Thymus (tissue), 11 donors: ENCODE measurements around the gene XRCC4. TPM values are rescaled to one million over a fixed set of nuclear protein-coding genes. Genes with fewer than 3 reads are reported as not detected.

Experiments
- DNase-seq, 9 donors: peaks; one replicate each; pipeline ENCODE4 v3.0.0-alpha.2; 2013; ENCODE audit warnings: low spot score in 9 of 9, low read depth in 6 of 9, missing footprints in 1 of 9
- H3K27ac ChIP-seq, 2 donors: one replicate each; pipeline ENCODE4 v1.5.1; 2013; ENCODE audit warnings: control low read depth in 1 of 2, low read depth in 1 of 2, low read length in 1 of 2, mild to moderate bottlenecking in 1 of 2, moderate library complexity in 1 of 2
- H3K27me3 ChIP-seq, 2 donors: one replicate each; pipeline ENCODE4 v1.5.1; 2013; ENCODE audit warnings: low read length in 1 of 2; ENCODE audit not compliant: control insufficient read depth in 2 of 2, insufficient read depth in 1 of 2
- H3K36me3 ChIP-seq, 2 donors: one replicate each; pipeline ENCODE4 v1.5.1; 2013; ENCODE audit warnings: low read length in 1 of 2, mild to moderate bottlenecking in 1 of 2, moderate library complexity in 1 of 2; ENCODE audit not compliant: control insufficient read depth in 2 of 2, insufficient read depth in 2 of 2
- H3K4me1 ChIP-seq, 2 donors: one replicate each; pipeline ENCODE4 v1.5.1; 2013; ENCODE audit warnings: low read length in 2 of 2; ENCODE audit not compliant: control insufficient read depth in 2 of 2, insufficient read depth in 2 of 2
- H3K4me3 ChIP-seq, 2 donors: one replicate each; pipeline ENCODE4 v1.5.1; 2013; ENCODE audit warnings: low read length in 2 of 2, control low read depth in 1 of 2, mild to moderate bottlenecking in 1 of 2
- H3K9me3 ChIP-seq, 2 donors: one replicate each; pipeline ENCODE4 v1.5.1; 2013; ENCODE audit warnings: low read length in 1 of 2, mild to moderate bottlenecking in 1 of 2; ENCODE audit not compliant: control insufficient read depth in 2 of 2, insufficient read depth in 1 of 2
- WGBS: extraction: QIAGEN DNeasy Blood & Tissue Kit; methylation state at CpG from one replicate; pipeline ENCODE4 v1.1.7; 2013; 5-methylcytosine and 5-hydroxymethylcytosine counted together
- polyA plus RNA-seq: library from polyadenylated mRNA; stranded (reverse); fragments of 200-250 nt; gene quantifications from one replicate; pipeline ENCODE4 v1.2.3, GENCODE V29; 2013
- total RNA-seq: library from RNA; stranded (reverse); fragments of 120-200 nt; gene quantifications from one replicate; pipeline ENCODE4 v1.2.4, GENCODE V29; 2013
- donor health status: healthy.

Gene XRCC4
- total and polyA plus RNA-seq, 2 donors, result 12.5 to 21.3 TPM

DNA sequence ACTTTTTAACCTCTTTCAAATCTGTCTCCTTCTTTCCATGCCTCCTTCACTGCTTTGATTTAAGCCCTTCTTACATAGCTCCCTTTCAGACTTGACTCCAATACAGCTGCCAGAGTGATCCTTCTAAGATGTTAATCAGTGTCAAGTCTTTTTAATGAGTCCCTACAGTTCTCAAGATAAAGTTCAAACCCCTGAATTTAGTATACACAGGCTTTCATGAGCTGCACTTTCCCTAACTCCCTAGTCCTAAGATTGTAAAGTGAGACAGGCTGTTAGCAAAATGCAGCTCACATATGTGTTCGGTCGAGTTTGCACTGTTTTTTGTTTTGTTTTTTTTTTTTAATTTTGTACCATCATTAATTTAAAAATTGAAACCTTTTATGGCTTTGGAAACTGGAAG is 203.8 kb downstream of the XRCC4 start:
- H3K4me1 ChIP-seq, result no peaks in the 10 kb centered on the region
- no peaks in the 10 kb centered on the region for H3K9me3 ChIP-seq
- H3K27ac ChIP-seq, result no peak overlapping the region
- WGBS, result 99% methylated on average over 2 of the region's 2 CpGs
- H3K36me3 ChIP-seq, result no peaks in the 10 kb centered on the region
- DNase-seq, result no peak
- H3K4me3 ChIP-seq, result no peak overlapping the region
- H3K27me3 ChIP-seq, result no peaks in the 10 kb centered on the region

DNA sequence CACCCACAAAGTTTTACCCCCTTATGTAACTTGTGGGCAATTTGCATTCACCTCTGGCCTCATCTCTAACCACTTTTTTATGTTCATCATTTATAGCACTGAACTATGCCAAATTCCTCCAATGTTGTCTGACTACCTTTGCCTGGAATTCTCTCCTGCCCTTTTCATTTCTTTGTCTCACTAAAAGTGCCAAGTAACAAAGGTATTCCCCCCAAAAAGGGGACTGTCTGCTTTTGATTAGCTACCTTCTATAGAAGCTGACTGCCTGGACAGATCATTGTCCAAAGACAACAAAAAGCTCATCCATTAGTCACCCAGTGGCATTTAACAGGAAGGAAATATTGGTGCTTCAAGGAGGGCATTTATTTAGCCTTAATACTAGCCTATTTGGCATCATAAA is 204.3 kb downstream of the XRCC4 start:
- H3K27ac ChIP-seq, result no peak overlapping the region
- H3K27me3 ChIP-seq, result no peaks in the 10 kb centered on the region
- no peaks in the 10 kb centered on the region for H3K9me3 ChIP-seq
- H3K4me3 ChIP-seq, result no peak overlapping the region
- no peak for DNase-seq
- no peaks in the 10 kb centered on the region for H3K4me1 ChIP-seq
- H3K36me3 ChIP-seq, result no peaks in the 10 kb centered on the region

DNA sequence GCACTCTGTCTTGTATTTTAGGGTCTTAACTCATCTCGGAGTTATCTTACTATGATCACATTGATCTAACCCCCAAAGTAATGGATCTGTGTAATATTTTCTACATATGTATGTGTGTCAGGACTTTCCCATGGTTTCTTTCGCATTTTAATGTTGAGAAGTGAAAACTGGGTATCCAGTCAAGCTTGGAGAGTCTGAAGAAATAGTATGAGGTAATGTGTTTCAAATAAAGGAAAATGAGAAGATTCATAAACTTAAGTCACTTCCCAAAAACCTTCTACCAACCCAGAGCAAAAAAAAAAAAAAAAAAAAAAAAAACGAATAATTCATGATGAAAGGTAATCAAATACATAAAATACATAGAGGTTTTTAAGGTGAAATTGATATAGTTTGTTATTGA is 206.4 kb downstream of the XRCC4 start:
- no peaks in the 10 kb centered on the region for H3K27me3 ChIP-seq
- no peak for DNase-seq
- no peaks in the 10 kb centered on the region for H3K9me3 ChIP-seq
- H3K36me3 ChIP-seq, result no peaks in the 10 kb centered on the region
- H3K4me3 ChIP-seq, result no peak overlapping the region
- H3K27ac ChIP-seq, result no peak overlapping the region
- no peaks in the 10 kb centered on the region for H3K4me1 ChIP-seq
- 98% methylated on average over 3 of the region's 3 CpGs for WGBS

DNA sequence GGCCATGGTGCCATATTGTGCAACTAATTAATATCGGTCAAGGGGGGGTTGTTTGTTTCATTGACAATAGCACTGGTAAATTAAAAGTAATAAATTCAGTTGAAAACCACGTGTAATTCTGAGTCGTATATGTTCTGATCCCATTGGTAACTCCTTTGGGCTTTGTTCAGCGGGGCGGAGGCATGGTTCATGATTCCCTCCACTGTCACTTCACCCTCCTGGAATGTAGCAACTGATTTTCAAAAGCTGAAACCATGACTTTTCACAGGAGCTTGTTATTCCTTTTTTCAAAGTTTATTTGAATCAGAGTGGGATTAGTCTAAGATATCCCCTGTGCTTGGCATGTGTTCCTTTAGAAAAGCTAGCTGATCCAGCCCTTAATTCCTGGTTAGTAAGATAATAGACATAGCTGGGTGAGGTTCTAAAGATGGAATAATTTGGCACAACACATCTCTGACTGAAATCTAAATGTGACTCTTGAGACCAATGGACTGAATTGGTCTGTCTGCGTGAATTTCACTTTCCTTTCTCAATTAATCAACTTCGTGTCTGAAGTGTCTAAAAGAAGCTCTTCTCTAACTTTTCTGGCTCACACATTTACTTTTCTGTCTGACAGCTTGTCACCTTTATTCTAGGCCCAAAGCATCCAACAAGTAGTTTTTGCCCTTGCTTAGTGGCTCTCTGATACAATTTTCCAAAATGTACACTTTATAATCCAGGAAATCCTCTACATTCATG is 208.5 kb downstream of the XRCC4 start:
- no peaks in the 10 kb centered on the region for H3K36me3 ChIP-seq
- H3K9me3 ChIP-seq, result no peaks in the 10 kb centered on the region
- no peak for DNase-seq
- H3K27ac ChIP-seq, result no peak overlapping the region
- H3K27me3 ChIP-seq, result no peaks in the 10 kb centered on the region
- 98% methylated on average over 7 of the region's 7 CpGs for WGBS
- H3K4me3 ChIP-seq, result no peak overlapping the region
- H3K4me1 ChIP-seq, result no peaks in the 10 kb centered on the region

DNA sequence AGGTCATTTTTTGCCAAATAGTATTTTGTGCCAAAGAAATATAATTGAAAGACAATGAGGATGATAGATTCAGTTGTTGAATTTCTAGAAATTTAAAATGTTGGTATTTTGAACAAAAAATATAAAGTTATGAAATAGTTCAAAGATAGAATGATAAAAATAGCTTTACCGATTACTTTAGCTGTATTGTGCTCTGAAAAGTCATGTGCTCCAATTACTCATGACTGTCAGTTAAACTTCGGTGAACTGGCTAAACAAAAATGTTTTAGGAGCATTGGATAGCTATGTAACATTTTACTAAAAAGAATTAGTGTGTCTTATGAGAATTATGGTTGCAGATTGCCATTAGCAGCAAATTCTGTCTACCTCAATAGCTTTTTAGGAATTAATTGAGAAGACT is 216.9 kb downstream of the XRCC4 start:
- Histone ChIP-seq H3K4me1 (no peaks in the 10 kb centered on the region), H3K27me3 (no peaks in the 10 kb centered on the region), H3K36me3 (no peaks in the 10 kb centered on the region), H3K9me3 (no peaks in the 10 kb centered on the region), H3K4me3 (no peak overlapping the region), H3K27ac (no peak overlapping the region)
- no peak for DNase-seq
- WGBS, result 96% methylated on average over 2 of the region's 2 CpGs

DNA sequence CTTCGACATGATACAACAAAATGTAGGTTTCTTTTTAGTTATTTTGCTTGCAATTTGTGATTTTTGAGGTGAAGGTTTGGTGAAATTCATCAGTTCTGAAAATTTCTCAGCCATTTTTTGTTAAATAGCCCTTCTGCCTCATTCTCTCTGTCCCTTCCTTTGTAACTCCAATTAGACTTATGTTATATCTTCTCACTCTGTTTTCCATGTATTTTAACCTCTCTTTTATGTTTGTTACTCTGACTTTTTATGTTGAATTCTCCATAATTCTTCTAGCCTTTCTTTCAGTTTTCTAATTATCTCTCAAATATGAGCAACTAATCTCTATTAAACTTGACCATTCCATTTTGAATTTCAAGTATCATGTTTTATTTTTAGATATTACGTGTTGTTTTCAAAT is 222.0 kb downstream of the XRCC4 start:
- Histone ChIP-seq H3K36me3 (no peaks in the 10 kb centered on the region), H3K27ac (no peak overlapping the region), H3K4me3 (no peak overlapping the region), H3K4me1 (no peaks in the 10 kb centered on the region), H3K27me3 (no peaks in the 10 kb centered on the region), H3K9me3 (peaks cover 0 to 6% of the 10 kb centered on the region in 2 donors)
- DNase-seq, result no peak
- WGBS, result 99% methylated on average over 2 of the region's 2 CpGs

DNA sequence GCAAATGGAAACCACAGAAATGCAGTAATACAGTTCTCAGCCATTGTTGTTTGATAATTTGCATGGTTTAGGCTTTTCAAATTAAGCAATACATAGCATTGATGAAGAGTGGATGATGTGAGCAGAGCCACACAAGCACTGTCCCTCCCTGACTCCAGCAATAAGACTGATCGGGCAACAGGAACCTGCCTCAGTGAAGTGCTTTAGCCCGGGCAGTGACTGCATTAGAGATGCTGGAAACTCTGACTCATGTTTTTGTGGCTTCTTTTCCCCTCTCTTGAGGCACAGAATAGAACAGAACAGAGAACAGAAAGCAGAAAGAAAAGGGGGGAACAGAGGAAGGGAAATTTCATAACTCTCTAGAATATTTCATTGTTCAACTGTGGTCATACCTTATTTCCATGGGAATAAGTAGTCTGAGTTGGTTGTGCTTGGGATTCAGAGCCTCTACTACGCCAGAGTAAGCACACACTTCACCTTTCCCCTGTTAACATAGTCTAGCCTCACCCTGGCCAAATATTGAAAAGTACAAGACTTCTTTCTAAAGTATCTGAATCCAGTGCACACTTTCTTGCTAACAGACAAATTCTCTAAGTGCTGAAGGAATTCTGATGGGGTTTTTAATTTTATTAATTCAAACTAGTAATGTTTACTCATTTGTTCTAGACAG is 229.4 kb downstream of the XRCC4 start:
- Histone ChIP-seq H3K4me3 (no peak overlapping the region), H3K4me1 (no peaks in the 10 kb centered on the region), H3K9me3 (peaks cover 0 to 6% of the 10 kb centered on the region in 2 donors), H3K27me3 (no peaks in the 10 kb centered on the region), H3K36me3 (no peaks in the 10 kb centered on the region), H3K27ac (no peak overlapping the region)
- 57% methylated on average over 3 of the region's 3 CpGs for WGBS
- DNase-seq, result peak in 1 of 9 donors; percentile 30

DNA sequence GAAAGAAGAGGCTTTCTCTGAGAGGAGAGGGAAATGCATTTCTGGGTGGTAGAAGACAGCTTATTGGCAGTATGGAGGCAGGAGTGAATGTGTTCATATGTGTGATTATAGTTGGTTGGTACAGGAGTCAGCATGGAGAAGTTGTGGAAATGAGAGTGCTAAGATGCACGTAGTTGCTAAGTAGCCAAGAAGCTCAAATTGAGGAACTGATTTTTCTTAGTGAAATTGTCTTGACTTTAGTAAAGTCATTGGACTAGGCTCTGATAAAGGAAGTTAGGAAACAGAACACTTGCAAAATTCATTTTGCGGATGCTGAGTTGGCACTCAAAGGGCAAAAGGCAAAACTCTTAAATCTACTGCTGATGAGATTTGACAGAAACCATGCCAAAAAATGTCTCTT is 235.3 kb downstream of the XRCC4 start:
- Histone ChIP-seq H3K4me1 (no peaks in the 10 kb centered on the region), H3K9me3 (no peaks in the 10 kb centered on the region), H3K4me3 (no peak overlapping the region), H3K27ac (no peak overlapping the region), H3K36me3 (no peaks in the 10 kb centered on the region), H3K27me3 (no peaks in the 10 kb centered on the region)
- 75% methylated on average over 2 of the region's 2 CpGs for WGBS
- DNase-seq, result peak in 1 of 9 donors; percentile 18

DNA sequence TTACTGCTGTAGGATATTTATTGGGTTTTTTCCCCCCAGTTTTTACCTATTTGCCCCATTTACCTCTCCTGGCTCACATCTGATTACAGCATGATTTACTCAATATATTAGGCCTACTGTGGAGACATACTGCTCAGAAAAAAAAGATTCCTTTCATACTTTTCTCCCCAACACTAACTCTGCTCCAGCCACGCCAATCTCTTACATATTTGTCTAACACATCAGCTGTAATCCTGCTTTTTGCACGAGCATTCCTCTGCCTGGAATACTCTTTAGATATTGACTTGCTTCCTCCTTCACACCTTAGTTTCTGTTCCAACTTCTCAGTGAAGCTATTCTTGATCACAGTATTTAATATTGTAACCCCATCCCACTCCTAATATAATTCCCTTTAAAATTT is 236.1 kb downstream of the XRCC4 start:
- H3K4me3 ChIP-seq, result no peak overlapping the region
- no peaks in the 10 kb centered on the region for H3K4me1 ChIP-seq
- H3K27ac ChIP-seq, result no peak overlapping the region
- H3K27me3 ChIP-seq, result no peaks in the 10 kb centered on the region
- H3K9me3 ChIP-seq, result no peaks in the 10 kb centered on the region
- no peak for DNase-seq
- no peaks in the 10 kb centered on the region for H3K36me3 ChIP-seq
- 95% methylated on average over 2 of the region's 2 CpGs for WGBS
